Mesothelial cell of epicardium (in vitro differentiated cells): ENCODE results near the gene KISS1R. TPM values are rescaled to one million over a fixed set of nuclear protein-coding genes. Genes with fewer than 3 reads are reported as not detected.

ENCODE experiments used
- DNase-seq, 2 experiments: peaks; one replicate each; pipeline ENCODE4 v3.0.0; 2021; ENCODE audit warnings: low spot score in 2 of 2; ENCODE audit not compliant: unreplicated experiment in 2 of 2
- H3K27ac Mint-ChIP-seq: 2 replicates; pipeline ENCODE4 v1.8.0; 2021; ENCODE audit warnings: mixed read lengths
- H3K27me3 Mint-ChIP-seq: 2 replicates; pipeline ENCODE4 v1.8.0; 2021; ENCODE audit warnings: low read depth, mixed read lengths
- H3K36me3 Mint-ChIP-seq: 2 replicates; pipeline ENCODE4 v1.8.0; 2021; ENCODE audit warnings: mixed read lengths
- H3K4me1 Mint-ChIP-seq: 2 replicates; pipeline ENCODE4 v1.8.0; 2021; ENCODE audit warnings: mixed read lengths
- H3K4me3 Mint-ChIP-seq: 2 replicates; pipeline ENCODE4 v1.8.0; 2021; ENCODE audit warnings: mild to moderate bottlenecking, moderate library complexity, mixed read lengths
- H3K9me3 Mint-ChIP-seq: 2 replicates; pipeline ENCODE4 v1.8.0; 2021; ENCODE audit warnings: mixed read lengths
- total RNA-seq: library from RNA; stranded (reverse); gene quantifications from 3 replicates; pipeline ENCODE4 v1.2.1, GENCODE V29; 2021
- TF ChIP-seq, protein P1 (sequence below): fragments of 200-600 bp; sonication (generic); IDR thresholded peaks from one replicate; pipeline ENCODE4 v1.5.0; 2021; ENCODE audit warnings: antibody characterized with exemption; ENCODE audit not compliant: unreplicated experiment

The KISS1R gene
- total RNA-seq, 1 donor from 2014 or later: 1.5 TPM

DNA sequence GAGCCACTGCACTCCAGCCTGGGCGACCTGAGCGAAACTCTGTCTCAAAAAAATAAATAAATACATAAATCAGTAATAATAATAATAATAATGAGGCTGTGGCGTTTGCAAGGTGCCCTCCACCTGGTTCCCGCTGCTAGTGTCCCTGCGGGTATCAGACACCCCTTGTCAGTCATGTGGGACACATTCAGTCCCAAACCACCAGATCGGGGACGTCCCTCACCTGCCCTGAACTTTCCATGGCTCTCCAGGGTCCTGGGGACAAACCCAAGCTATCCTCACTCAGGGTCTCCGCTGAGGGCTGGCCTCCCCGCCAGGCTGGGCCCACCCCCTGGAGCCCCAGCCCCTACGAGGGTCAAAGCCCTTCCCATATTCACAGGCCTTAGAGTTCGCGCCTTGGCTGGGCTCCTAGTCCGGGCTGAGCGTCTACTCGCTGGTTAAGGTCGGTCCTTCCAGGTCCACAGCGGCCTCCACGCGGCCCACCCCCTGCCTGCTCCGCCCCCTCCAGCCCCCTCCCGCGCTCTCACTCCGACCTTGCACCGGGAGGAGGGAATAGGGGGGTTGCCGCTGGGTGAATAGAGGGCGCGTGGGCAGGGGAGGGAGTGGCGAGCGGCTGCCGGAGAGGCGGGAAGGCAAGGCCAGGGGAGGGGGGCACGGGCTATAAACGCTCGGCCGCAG lies 349 bp upstream of the KISS1R start:
- no peaks in the 10 kb centered on the region for H3K36me3 Mint-ChIP-seq
- peak overlapping the region; percentile 26 for H3K4me3 Mint-ChIP-seq
- H3K4me1 Mint-ChIP-seq: peaks cover 7% of the 10 kb centered on the region
- TF ChIP-seq, protein P1, sequence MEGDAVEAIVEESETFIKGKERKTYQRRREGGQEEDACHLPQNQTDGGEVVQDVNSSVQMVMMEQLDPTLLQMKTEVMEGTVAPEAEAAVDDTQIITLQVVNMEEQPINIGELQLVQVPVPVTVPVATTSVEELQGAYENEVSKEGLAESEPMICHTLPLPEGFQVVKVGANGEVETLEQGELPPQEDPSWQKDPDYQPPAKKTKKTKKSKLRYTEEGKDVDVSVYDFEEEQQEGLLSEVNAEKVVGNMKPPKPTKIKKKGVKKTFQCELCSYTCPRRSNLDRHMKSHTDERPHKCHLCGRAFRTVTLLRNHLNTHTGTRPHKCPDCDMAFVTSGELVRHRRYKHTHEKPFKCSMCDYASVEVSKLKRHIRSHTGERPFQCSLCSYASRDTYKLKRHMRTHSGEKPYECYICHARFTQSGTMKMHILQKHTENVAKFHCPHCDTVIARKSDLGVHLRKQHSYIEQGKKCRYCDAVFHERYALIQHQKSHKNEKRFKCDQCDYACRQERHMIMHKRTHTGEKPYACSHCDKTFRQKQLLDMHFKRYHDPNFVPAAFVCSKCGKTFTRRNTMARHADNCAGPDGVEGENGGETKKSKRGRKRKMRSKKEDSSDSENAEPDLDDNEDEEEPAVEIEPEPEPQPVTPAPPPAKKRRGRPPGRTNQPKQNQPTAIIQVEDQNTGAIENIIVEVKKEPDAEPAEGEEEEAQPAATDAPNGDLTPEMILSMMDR: no peak
- no peaks in the 10 kb centered on the region for H3K9me3 Mint-ChIP-seq
- no peak overlapping the region for H3K27ac Mint-ChIP-seq
- DNase-seq: no peak
- H3K27me3 Mint-ChIP-seq: peaks cover 36% of the 10 kb centered on the region

DNA sequence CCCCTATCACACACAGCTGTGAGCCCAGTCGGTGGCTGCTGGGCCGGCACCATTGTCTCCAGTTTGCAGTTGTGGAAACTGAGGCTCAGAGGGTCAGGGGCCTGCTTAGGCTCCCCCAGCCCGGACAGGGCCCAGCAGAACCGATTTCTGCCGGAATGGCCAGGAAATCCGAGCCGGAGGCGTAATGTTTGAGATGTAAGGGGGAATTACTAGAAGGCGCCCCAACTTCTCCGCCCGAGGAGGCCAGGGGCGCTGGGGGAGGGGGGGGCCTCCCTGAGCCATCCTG lies 962 bp downstream of the KISS1R start:
- no peaks in the 10 kb centered on the region for H3K36me3 Mint-ChIP-seq
- peaks cover 37% of the 10 kb centered on the region for H3K27me3 Mint-ChIP-seq
- H3K4me3 Mint-ChIP-seq: peak overlapping the region; percentile 59
- H3K27ac Mint-ChIP-seq: no peak overlapping the region
- H3K4me1 Mint-ChIP-seq: peaks cover 10% of the 10 kb centered on the region
- no peaks in the 10 kb centered on the region for H3K9me3 Mint-ChIP-seq
- TF ChIP-seq, protein P1: no peak
- no peak for DNase-seq

DNA sequence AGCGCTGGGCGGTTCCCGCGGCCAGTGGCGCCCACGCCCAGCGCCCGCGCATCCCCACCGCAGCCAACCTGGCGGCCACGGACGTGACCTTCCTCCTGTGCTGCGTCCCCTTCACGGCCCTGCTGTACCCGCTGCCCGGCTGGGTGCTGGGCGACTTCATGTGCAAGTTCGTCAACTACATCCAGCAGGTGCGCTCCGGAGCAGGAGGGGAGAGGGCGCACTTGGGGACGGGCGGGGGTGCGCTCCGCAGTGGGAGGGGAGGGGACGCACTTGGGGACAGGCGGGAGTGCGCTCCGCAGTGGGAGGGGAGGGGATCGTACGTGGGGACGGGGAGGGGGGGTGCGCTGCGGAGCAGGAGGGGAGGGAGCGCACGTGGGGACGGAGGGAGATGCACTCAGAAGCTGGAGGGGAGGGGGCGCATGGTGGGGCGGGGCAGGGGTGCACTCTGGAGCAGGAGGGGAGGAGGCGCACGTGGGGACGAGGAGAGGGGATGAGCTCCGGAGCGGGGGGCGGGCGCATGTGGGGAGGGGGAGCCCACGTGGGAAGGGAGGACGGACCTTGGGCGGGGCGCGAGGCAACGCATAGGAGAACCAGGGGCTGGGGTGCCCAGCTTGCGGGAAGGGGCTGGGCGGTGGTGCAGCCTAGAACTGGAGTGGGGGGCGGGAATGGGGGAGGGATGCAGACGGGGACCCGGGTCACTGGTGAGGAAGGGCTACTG lies 1.5 kb downstream of the KISS1R start:
- peaks cover 37% of the 10 kb centered on the region for H3K27me3 Mint-ChIP-seq
- H3K27ac Mint-ChIP-seq: no peak overlapping the region
- peaks cover 12% of the 10 kb centered on the region for H3K4me1 Mint-ChIP-seq
- no peaks in the 10 kb centered on the region for H3K9me3 Mint-ChIP-seq
- TF ChIP-seq, protein P1: no peak
- no peaks in the 10 kb centered on the region for H3K36me3 Mint-ChIP-seq
- no peak for DNase-seq
- H3K4me3 Mint-ChIP-seq: no peak overlapping the region

DNA sequence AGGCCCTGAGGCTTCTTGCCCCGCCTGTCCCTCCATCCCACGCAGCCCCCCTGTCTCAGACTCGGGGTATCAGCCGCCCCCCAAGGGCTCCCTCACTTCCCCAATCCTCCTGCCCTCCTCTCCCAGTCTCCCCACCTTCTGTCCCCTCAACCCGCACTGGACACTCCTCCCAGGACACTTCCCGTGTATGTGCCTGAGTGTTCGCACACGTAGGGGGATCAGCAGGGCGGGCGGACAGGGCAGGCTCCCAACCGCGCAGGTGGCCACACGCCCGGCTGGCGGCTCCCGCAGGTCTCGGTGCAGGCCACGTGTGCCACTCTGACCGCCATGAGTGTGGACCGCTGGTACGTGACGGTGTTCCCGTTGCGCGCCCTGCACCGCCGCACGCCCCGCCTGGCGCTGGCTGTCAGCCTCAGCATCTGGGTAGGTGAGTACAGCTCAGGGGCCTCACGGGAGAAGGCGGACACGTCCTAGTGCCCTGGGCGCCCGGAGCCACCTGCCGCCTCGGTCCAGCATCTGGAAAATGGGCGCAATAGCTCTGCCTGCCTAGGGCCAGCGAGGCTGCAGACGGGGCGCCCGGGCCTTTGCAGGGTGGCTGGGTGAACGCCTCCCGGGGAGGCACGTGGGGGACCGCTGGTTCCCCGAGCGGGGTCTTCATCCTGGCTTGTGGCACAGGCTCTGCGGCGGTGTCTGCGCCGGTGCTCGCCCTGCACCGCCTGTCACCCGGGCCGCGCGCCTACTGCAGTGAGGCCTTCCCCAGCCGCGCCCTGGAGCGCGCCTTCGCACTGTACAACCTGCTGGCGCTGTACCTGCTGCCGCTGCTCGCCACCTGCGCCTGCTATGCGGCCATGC lies 2.3 kb downstream of the KISS1R start:
- Mint-ChIP-seq H3K27ac (no peak overlapping the region), H3K27me3 (peaks cover 37% of the 10 kb centered on the region), H3K4me1 (peaks cover 11% of the 10 kb centered on the region), H3K4me3 (peak overlapping the region; percentile 6), H3K9me3 (no peaks in the 10 kb centered on the region), H3K36me3 (no peaks in the 10 kb centered on the region)
- no peak for DNase-seq
- TF ChIP-seq, protein P1: no peak

DNA sequence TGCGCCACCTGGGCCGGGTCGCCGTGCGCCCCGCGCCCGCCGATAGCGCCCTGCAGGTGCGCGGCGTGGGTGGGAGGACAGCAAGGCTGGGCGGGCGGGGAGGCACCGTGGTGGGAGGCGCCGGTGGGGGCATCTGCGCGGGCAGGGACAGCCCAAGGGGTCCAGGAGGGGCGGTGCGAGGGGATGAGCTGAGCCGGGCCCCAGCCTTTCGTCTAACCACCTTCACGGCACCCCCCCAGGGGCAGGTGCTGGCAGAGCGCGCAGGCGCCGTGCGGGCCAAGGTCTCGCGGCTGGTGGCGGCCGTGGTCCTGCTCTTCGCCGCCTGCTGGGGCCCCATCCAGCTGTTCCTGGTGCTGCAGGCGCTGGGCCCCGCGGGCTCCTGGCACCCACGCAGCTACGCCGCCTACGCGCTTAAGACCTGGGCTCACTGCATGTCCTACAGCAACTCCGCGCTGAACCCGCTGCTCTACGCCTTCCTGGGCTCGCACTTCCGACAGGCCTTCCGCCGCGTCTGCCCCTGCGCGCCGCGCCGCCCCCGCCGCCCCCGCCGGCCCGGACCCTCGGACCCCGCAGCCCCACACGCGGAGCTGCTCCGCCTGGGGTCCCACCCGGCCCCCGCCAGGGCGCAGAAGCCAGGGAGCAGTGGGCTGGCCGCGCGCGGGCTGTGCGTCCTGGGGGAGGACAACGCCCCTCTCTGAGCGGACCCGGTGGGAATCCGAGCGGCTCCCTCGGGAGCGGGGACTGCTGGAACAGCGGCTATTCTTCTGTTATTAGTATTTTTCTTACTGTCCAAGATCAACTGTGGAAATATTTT lies 3.1 kb downstream of the KISS1R start:
- TF ChIP-seq, protein P1: no peak
- Mint-ChIP-seq H3K27me3 (peaks cover 37% of the 10 kb centered on the region), H3K9me3 (no peaks in the 10 kb centered on the region), H3K4me1 (peaks cover 11% of the 10 kb centered on the region), H3K27ac (no peak overlapping the region), H3K36me3 (no peaks in the 10 kb centered on the region), H3K4me3 (peak overlapping the region; percentile 50)
- DNase-seq: no peak
